GM12865 (cell line): ENCODE data around the gene PLCL2.

ENCODE experiments used
- DNase-seq: peaks from one replicate; pipeline ENCODE4 v3.0.0; 2010; ENCODE audit warnings: low read depth
- H3K4me3 ChIP-seq: 2 replicates; pipeline ENCODE4 v1.5.1; 2011; ENCODE audit warnings: mild to moderate bottlenecking, low read depth, low read length, control low read depth
- CTCF ChIP-seq: IDR thresholded peaks from 2 replicates; pipeline ENCODE4 v1.5.1; 2011; ENCODE audit warnings: low read length, control low read depth, low read depth, inconsistent platforms; ENCODE audit not compliant: insufficient read depth; ENCODE audit errors: missing control alignments

PLCL2 gene

GRCh38 chr3:17054982-17055343, 170.2 kb downstream of the PLCL2 start:
- DNase-seq = no peak
- no peak overlapping the region for H3K4me3 ChIP-seq
- TF ChIP-seq CTCF = no peak

- DNase-seq = peak; percentile 91
- no peak overlapping the region for H3K4me3 ChIP-seq
- no peak for TF ChIP-seq CTCF
Measured at GRCh38 chr3:17055374-17056276, 170.9 kb downstream of the PLCL2 start.

GRCh38 chr3:17057321-17057720, 172.6 kb downstream of the PLCL2 start:
- TF ChIP-seq CTCF = no peak
- no peak for DNase-seq
- H3K4me3 ChIP-seq = no peak overlapping the region

- H3K4me3 ChIP-seq = no peak overlapping the region
- no peak for TF ChIP-seq CTCF
- no peak for DNase-seq
Measured at GRCh38 chr3:17059989-17060550, 175.3 kb downstream of the PLCL2 start.

GRCh38 chr3:17061005-17061404, 176.2 kb downstream of the PLCL2 start:
- DNase-seq = no peak
- no peak overlapping the region for H3K4me3 ChIP-seq
- no peak for TF ChIP-seq CTCF

GRCh38 chr3:17062736-17063135, 178.0 kb downstream of the PLCL2 start:
- no peak for DNase-seq
- no peak overlapping the region for H3K4me3 ChIP-seq
- no peak for TF ChIP-seq CTCF
